HG03066 (cell line): ENCODE measurements around the gene PFN2.

ENCODE experiments used
- ATAC-seq: cut with Tn5 transposase; IDR thresholded peaks from one replicate; pipeline ENCODE4 v1.9.1; 2021; ENCODE audit warnings: low read depth; ENCODE audit not compliant: unreplicated experiment

Gene PFN2

DNA sequence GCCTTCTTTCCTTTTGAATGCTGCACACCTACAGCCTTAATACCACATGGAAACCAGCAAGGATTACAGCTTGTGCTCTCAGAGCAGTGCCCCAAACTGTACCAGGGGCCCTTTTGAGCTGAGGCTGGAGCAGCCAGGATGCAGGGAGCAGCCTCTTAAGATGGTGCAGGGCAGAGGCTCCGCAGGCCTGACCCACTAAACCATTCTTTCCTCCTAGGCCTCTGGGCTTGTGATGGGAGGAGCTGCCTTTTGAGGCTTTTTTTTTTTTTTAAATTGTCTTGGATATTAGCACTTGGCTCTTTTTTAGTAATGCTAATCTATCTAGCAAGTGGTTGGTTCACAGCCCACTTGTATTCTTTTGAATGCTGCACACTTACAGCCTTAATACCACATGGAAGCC is 37.7 kb downstream of the PFN2 start:
- ATAC-seq = no peak

DNA sequence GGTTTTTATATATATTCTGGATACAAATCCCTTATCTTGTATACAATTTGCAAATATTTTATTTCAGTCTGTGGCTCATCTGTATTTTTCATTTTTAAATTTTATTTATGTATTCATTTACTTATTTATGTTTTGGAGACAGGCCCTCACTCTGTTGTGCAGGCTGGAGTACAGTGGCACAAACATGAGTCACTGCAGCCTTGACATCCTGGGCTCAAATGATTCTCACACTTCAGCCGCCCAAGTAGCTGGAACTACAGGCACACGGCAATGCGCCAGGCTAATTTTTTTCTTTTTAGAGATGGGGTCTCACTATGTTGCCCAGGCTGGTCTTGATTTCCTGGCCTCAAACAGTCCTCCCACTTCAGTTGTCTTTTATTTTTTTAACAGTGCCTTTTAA is 50.6 kb downstream of the PFN2 start:
- ATAC-seq = no peak

DNA sequence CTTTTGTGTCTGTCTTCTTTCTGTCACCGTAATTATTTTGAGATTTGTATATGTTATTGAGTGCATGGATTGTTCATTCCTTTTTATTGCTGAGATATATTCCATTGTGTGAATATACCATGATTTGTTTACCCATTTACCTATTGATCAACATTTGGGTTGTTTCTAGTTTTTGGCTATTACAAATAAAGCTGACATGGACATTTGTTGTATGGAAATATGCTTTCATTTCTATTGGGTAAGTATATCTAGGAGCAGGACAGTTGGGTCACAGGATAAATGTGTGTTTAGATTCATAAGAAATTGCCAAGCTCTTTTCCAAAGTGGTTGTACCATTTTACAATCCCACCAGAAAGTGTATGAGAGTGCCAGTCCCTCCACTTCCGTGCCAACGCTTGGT is 51.2 kb downstream of the PFN2 start:
- ATAC-seq = no peak

DNA sequence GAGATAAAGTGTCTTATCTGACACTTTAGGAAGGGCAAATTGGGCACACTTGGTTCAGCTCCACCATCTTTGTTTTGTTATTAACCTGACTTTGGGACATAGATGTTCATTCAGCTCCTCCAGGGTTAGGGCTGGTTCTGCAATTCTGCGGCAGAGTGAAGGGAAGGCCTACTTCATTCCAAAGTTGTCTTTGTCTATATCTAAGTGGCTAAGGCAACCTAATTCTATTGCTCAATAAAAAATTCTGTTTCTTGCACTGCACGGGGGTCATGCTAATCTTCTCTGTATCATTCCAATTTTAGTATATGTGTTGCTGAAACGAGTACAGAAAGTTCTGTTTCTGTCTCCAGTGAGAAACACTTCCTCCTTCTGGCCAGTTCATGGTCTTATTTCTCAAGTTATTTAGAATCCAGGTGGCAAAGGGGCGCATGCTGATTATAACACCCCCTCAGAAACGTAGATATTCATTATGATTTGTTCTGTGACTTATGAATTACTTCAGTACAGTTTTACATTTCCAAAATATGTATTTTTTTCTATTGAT is 53.5 kb downstream of the PFN2 start:
- ATAC-seq = no peak
